DOHH2 (cell line): ENCODE data around the gene ITGB1BP2.
"Not testable (repeated sequence)": the region's sequence is repeated elsewhere in the genome, so short reads cannot be mapped to it uniquely, and the experiment has no call there.

ENCODE experiments used
- H3F3A ChIP-seq: fragments of 200-600 bp; sonication (generic), shearing (Covaris generic); 2 replicates; pipeline ENCODE4 v1.6.0; 2016; ENCODE audit warnings: antibody characterized with exemption, mild to moderate bottlenecking; ENCODE audit not compliant: control insufficient read depth, insufficient read depth
- H3K27ac ChIP-seq: fragments of 200-600 bp; sonication (generic); 2 replicates; pipeline ENCODE4 v1.5.1; 2014; ENCODE audit warnings: low read depth, mild to moderate bottlenecking, low read length, moderate library complexity
- H3K27me3 ChIP-seq: fragments of 200-600 bp; sonication (generic); 2 replicates; pipeline ENCODE4 v1.6.1; 2014; ENCODE audit warnings: mild to moderate bottlenecking, low read length, mixed read lengths; ENCODE audit not compliant: control insufficient read depth
- H3K36me3 ChIP-seq: fragments of 200-600 bp; sonication (generic); 2 replicates; pipeline ENCODE4 v1.6.1; 2014; ENCODE audit warnings: mild to moderate bottlenecking, low read length, moderate library complexity, mixed read lengths; ENCODE audit not compliant: control insufficient read depth
- H3K4me1 ChIP-seq: fragments of 200-600 bp; sonication (generic); 2 replicates; pipeline ENCODE4 v1.6.1; 2014; ENCODE audit warnings: mild to moderate bottlenecking, low read length, mixed read lengths; ENCODE audit not compliant: control insufficient read depth
- H3K4me2 ChIP-seq: fragments of 200-600 bp; sonication (generic); 2 replicates; pipeline ENCODE4 v1.6.0; 2014; ENCODE audit warnings: mild to moderate bottlenecking, low read length, moderate library complexity
- H3K4me3 ChIP-seq: fragments of 200-600 bp; sonication (generic); 2 replicates; pipeline ENCODE4 v1.5.1; 2014; ENCODE audit warnings: mild to moderate bottlenecking, low read length, mixed read lengths
- H3K79me2 ChIP-seq: fragments of 200-600 bp; sonication (generic); 2 replicates; pipeline ENCODE4 v1.6.1; 2014; ENCODE audit warnings: mild to moderate bottlenecking, low read length, mixed read lengths; ENCODE audit not compliant: control insufficient read depth
- H3K9me2 ChIP-seq: fragments of 200-600 bp; sonication (generic); replicated peaks from 2 replicates; pipeline ENCODE4 v1.6.1; 2014; ENCODE audit warnings: mild to moderate bottlenecking, low read length, mixed read lengths; ENCODE audit not compliant: control insufficient read depth
- H3K9me3 ChIP-seq: fragments of 200-600 bp; sonication (generic); 2 replicates; pipeline ENCODE4 v1.6.1; 2014; ENCODE audit warnings: antibody characterized with exemption, low read length, mixed read lengths; ENCODE audit not compliant: control insufficient read depth, insufficient read depth
- H4K20me1 ChIP-seq: fragments of 200-600 bp; sonication (generic); 2 replicates; pipeline ENCODE4 v1.6.0; 2014; ENCODE audit warnings: low read depth, mild to moderate bottlenecking, antibody characterized with exemption, low read length, moderate library complexity; ENCODE audit not compliant: control insufficient read depth, insufficient read depth

The ITGB1BP2 gene

DNA sequence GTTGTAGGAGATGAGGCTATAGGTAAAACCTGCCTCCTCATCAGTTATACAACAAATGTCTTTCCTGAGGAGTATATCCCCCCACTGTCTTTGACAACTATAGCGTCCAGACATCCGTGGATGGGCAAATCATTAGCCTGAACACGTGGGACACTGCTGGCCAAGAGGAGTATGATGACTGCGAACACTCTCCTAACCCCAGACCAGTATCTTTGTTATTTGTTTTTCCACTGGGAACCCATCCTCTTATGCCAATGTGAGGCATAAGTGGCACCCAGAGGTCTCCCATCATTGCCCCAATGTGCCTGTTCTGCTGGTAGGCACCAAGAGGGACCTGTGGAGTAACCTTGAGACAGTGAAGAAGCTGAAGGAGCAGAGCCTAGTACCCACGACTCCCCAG, 50.9 kb downstream of the ITGB1BP2 start:
- H3K27me3 ChIP-seq, H3F3A ChIP-seq, H3K4me3 ChIP-seq, H3K4me2 ChIP-seq, H3K9me3 ChIP-seq, H3K36me3 ChIP-seq, H3K9me2 ChIP-seq, H3K4me1 ChIP-seq, H3K79me2 ChIP-seq, H3K27ac ChIP-seq, H4K20me1 ChIP-seq: not testable (repeated sequence)
